Measurements from ENCODE around the gene POU2AF1. TPM values are rescaled to one million over a fixed set of nuclear protein-coding genes. Genes with fewer than 3 reads are reported as not detected.

Gene POU2AF1
- total and polyA plus RNA-seq, 2 of the 13 experiments (the other 11 are each of a cell fraction or from before 2014, with no cell fraction given) = 1.9 to 3.6 TPM

- TF ChIP-seq ZNF646 (CRISPR knock-in tag; IDR thresholded peaks at IDR 0.05) = peak; percentile 32; the same call in 1 of the 2 replicates
- no peak for TF ChIP-seq ELF4 (CRISPR knock-in tag; IDR thresholded peaks at IDR 0.05; ENCODE audit: borderline replicate concordance)
- TF ChIP-seq GZF1 (CRISPR knock-in tag; IDR thresholded peaks at IDR 0.05) = no peak
- TF ChIP-seq JARID2 (CRISPR knock-in tag; IDR thresholded peaks at IDR 0.05; ENCODE audit: insufficient replicate concordance) = no peak
- TF ChIP-seq ZNF672 (CRISPR knock-in tag; IDR thresholded peaks at IDR 0.05) = no peak
- TF ChIP-seq ZXDC (CRISPR knock-in tag; IDR thresholded peaks at IDR 0.05) = no peak
- TF ChIP-seq KIAA2018 (CRISPR knock-in tag; IDR thresholded peaks at IDR 0.05; ENCODE audit: borderline replicate concordance) = no peak
- TF ChIP-seq NCOR1 (IDR thresholded peaks at IDR 0.05; ENCODE audit: borderline replicate concordance, low read length) = no peak; the same call in 1 of the 2 replicates
- TF ChIP-seq SALL1 (CRISPR knock-in tag; IDR thresholded peaks at IDR 0.05) = no peak; the same call in 1 of the 2 replicates
- no peak for TF ChIP-seq JDP2 (CRISPR knock-in tag; IDR thresholded peaks at IDR 0.05; ENCODE audit: borderline replicate concordance)
- no peak for TF ChIP-seq ZNF564 (CRISPR knock-in tag; IDR thresholded peaks at IDR 0.05)
Observed at GRCh38 chr11:111417011-111417765, 38.1 kb upstream of the POU2AF1 start (continued).
